ENCODE results near the gene SCG5.
"Not testable (repeated sequence)": the region's sequence is repeated elsewhere in the genome, so short reads cannot be mapped to it uniquely, and the experiment has no call there.

SCG5 gene

GRCh38 chr15:32641517-32642059 lies at the start of gene SCG5:
TSS of gene SCG5 (plus strand) at chr15:32641710. CDS start at chr15:32643593, 1,883 bp downstream.
- no peak for DNase-seq

DNA sequence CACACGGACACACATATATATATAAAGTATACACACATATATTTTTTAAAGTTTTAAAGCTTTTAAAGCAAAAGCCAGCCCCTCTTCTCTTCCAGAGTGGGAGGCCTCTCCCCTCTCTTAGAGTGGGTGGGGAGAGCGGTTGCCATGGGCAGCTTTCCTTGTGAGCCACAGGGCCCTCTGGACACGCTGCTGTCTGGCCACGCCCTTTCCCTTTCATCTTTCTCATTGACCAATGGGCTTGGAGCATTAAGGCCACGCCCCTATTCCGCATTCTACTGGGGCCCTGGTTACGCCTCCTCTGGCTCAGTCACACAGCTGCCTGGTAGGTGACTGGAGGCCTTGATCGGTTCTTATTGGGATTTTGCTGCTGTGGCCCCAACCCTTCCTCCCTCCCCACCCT lies 48.4 kb upstream of the SCG5 start, which contains the start of gene GOLGA8N:
Gene GOLGA8N (plus strand): TSS at position 306 of the 400 bp plus-strand sequence.
- not testable (repeated sequence) for DNase-seq

DNA sequence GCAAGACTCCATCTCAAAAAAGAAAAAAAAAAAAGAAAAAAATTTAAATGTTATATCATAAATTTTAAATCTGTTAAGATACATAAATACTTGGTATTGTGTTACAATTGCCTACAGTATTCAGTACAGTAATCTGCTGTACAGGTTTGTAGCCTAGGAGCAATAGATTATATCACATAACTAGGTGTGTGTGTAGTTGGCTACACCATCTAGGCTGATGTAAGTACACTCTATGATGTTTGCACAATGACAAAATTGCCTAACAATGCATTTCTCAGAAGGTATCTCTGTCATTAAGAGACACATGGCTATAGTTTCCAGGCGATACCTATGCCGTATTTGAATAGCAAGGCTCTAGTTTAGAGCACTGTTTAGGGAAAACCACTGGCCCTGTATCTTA lies 32.0 kb upstream of the SCG5 start:
- not testable (repeated sequence) for DNase-seq

DNA sequence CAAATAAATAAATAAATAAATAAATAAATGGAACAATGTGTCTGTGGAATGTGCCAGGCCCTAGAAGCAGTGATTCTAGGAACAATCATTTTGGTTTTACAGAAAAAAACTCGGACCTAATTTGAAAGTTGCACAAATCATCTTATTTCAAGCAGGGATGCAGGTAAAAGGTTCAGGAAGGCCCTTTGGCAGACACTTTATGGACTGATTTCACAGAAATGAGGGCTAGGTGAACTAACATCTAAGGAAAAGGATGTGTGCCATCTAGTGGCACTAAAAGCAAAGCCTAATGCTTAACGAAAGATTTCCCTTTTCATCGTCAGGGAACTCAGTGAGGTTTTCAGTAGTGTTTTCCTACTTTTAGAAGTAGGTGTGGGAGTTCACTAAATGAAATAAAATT lies 30.8 kb upstream of the SCG5 start:
- DNase-seq = peak; percentile 41

DNA sequence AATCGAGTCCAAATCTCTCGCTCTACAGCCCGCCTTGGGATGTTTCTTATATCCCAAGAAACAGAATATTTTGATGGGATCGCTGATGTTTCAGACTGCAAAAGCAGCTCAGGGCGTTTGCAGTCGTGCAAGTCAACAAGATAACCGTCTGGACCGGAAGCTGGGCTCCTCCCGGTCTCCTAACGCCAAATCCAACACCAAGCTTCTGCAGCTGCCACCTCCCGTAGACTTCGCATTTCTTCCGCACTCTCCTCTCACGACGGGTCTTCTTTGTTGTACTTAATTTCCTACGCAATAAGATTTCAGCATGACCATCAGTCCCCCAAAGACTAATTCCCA lies 26.8 kb upstream of the SCG5 start:
- DNase-seq = not testable (repeated sequence)

- DNase-seq = peak; percentile 93
These were observed 26.2 kb upstream of the SCG5 start, which contains the start of gene ARHGAP11A for GRCh38 chr15:32615051-32615870. TSS of gene ARHGAP11A (plus strand) at chr15:32615504. CDS start at chr15:32616212, 708 bp downstream.

DNA sequence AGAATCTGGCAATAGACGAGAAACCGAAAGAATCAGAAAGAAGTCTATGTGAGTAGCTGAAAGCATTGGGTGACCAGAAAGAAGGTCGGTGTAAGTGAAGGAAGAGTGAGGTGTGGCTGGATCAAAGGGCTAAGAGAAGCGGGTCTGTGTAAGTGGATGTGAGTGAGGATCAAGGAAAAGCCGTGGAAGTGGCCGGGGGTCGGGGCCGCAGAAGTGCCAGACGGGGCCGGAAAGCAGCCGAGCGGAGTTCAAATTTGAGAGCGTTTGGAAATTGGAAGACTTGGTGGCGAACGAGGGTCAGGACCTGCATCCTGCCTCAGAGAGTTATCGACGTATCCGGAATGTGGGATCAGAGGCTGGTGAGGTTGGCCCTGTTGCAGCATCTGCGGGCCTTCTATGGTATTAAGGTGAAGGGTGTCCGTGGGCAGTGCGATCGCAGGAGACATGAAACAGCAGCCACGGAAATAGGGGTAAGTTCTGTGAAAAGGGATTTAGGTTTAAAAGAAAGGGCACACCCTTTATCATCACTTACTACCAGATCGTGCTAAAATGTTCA lies 25.6 kb upstream of the SCG5 start:
- DNase-seq = peak; percentile 45

- DNase-seq = no peak
These were observed 5.1 kb upstream of the SCG5 start for GRCh38 chr15:32636410-32636809.

GRCh38 chr15:32636908-32637567 lies 4.5 kb upstream of the SCG5 start:
- DNase-seq = no peak

DNA sequence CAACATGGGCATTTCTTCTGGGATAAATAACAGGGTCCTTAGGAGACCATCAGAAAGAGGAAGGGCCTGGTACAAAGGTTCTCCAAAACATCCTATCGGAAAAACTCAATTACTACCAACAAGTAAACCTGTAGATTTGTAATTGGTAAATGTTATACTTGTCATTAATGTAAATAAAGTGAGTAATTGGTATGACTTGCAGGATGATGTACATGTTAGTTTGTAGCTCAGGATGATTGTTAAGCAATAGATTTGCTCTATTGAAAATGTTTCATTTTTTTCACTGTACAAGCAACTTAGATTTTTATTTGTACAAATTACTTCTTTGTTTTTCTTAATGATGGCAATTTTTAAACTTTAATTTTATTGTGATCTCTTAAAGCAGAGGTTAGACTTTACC lies 3.8 kb upstream of the SCG5 start:
- DNase-seq = no peak

GRCh38 chr15:32642667-32643435 lies 1.3 kb downstream of the SCG5 start:
- DNase-seq = no peak

DNA sequence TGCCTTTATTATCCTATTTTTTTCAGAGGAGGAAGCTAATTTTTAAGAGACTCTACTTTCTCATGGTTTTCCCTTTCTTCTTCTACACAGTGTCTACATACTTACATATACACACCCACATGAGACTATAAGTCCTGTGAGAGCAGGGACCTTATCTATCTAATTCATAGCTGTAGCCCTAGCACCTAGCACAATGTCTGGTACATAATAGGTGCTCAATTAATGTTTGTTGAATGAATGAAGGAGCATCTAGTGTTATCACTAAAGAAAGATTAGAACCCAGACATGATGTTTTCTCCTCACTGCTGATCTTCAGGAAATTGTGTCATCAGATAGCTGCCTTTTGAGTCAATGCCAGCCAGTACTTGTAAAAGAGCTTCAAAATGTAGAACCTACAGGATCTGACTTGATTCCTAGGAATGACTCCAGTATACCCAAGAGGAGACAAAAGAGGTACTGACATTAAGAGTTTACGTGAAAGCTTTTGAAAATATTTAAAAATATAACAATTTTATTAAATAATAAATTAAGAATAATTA lies 2.5 kb downstream of the SCG5 start:
- DNase-seq = no peak

- no peak for DNase-seq
These were observed 4.8 kb downstream of the SCG5 start for GRCh38 chr15:32646291-32646690.

GRCh38 chr15:32649342-32649741 lies 7.8 kb downstream of the SCG5 start:
- DNase-seq = peak; percentile 11

DNA sequence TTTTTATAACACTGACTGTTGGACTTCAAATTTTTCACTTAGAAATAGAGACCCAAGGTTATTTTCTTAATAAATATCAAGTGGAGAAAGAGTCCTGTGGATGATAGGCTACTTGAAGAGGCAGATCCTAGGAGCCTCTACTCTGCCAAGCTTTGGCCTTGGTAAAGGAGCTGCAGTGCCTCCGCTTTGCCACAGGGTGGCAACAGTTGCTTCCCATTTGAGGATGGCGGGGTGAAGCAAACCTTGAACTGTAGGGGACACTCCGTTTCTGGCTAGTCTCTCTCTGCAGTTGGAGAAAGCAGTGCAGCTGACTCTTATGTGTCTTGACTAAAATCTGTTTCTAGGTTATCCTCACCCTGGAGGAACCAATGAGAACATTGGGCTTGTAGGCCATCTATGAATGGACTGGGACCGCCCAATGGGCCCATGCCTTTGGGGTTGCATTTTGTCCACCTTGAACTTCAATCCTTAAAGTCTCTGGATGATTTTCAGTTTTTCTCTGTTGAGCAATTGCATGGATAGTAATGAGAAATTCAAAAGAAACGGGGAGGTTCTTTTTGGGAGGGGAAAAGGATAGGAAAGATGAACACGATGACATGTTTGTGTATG lies 9.8 kb downstream of the SCG5 start:
- DNase-seq = peak; percentile 72

DNA sequence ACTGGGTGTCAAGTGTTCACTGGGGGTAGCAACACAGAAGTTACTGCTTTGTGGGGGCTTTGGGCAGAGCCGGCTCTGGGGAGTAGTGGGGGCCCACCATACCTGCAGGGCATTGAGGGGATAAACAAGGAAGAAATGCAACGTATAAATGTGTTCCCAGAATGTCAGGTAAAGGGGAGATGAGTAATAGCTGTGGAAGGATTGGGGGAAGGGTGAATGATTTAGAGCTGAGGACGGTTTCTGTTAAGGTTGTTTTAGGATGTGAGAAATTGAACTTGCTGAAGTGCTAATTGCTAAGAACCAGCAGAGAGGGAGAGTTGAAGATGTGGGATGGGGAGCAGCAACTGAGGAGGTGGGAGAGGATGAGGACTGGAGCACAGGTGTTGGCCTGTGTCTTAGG lies 10.7 kb downstream of the SCG5 start:
- DNase-seq = no peak

DNA sequence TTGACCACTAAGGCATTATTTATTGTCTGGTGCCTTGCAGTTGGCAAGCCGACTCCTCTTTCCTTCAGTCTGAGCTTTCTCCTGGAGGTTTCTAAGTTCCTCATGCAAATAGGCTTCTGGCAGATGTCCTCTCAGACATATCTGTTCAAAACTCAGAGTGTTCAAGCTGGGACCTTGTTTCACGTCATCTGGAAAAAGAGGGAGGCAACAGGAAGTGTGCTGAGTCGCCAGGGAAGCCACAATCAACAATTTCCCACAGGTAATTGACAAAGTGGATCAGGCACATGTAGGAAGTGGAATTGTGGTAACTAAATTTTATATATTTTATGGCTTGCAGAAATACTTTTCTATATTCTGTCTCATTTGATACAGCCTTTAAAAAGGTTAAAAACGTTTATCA lies 14.6 kb downstream of the SCG5 start:
- DNase-seq = no peak

DNA sequence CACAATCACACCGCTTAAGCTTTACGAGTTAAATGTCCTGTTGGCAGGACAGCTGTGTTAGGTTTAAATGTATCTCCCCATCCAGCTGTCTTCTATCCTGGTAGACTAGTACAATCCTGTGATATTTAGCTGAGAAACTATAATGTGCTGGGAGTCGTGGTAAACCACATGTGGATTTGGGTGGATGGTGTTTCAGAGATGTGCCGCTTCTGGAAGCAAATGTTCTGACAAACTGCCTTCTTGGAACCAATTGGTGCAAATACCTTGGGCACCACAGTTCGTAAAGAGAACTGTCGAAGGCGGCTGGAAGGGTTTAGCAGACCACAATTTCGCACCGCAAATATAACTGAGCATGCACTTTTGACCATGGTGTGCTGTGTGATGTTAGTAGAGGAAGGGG lies 15.0 kb downstream of the SCG5 start:
- no peak for DNase-seq

- DNase-seq = peak; percentile 20
These were observed 15.8 kb downstream of the SCG5 start for GRCh38 chr15:32657198-32657883.

DNA sequence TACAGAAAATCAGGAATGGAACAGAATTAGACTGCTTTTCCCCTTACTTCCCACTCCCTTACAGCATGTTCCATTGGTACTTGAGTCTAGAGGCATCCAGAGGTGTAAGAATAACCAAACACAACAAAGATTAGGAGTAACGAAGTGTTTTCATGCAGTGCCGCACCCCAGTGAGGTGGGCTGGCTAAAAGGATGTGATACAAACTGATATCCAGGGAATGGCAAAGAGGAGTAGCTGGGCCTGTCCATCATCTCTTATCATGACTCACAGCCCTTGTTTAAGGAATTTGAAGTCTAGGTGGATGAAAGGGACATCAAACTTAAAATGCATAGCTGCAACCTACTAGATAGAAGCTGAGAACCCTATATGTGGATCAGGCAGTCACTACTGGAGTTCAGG lies 16.4 kb downstream of the SCG5 start:
- no peak for DNase-seq

DNA sequence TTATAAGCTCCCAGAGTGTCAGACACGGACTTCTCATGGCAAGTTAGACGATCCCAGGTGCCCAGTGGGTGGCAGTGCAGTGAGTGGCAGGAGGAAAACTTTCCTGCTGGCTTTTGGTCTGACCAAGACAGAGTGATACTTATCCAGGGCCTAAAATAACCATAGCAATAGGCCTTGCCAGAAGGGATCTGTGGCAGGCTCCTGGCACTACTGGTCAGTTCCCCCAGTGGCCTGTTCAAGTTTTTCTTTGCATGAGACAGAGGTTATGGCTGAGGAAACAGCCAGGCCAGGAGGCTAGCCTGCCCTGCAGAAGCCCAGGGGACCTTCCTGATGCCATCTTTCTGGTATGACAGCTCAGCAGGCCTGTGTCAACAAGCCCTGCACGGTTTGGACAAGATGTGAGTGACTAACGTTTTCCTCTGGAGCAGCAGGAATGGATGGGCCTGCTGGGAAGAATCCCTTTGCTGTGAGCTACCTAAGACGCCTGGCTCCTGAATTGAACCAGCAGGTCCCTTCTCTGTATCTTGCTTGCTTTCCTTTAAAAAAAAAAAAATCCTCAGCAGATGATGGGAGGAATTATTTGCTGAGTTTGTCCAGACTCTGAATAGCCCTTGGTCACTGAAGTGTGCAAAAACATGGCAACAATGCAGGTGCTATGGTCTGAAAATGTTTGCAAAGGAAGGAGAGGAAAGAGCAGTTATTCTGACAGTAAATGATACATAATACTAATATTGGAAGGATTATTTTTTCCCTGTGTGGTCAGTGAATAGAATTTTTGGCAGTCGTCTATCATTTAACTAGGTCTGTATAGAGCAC lies 18.0 kb downstream of the SCG5 start:
- DNase-seq = no peak
